Sigmoid colon (tissue), 7 donors: Measurements from ENCODE around the gene KRTAP10-5. TPM values are rescaled to one million over a fixed set of nuclear protein-coding genes. Genes with fewer than 3 reads are reported as not detected.
"Not testable (repeated sequence)": the region's sequence is repeated elsewhere in the genome, so short reads cannot be mapped to it uniquely, and the experiment has no call there.

Experiments
- DNase-seq: peaks from one replicate; pipeline ENCODE4 v3.0.0-alpha.2; 2019
- H3K27ac ChIP-seq, 4 donors: fragments of 200-600 bp; sonication (generic); one replicate each; pipeline ENCODE4 v1.5.1; 2016 to 2019; ENCODE audit warnings: mild to moderate bottlenecking in 1 of 4
- H3K27me3 ChIP-seq, 3 donors: fragments of 200-600 bp; sonication (generic); one replicate each; pipeline ENCODE4 v1.5.1; 2019; ENCODE audit warnings: mild to moderate bottlenecking in 1 of 3
- H3K36me3 ChIP-seq, 4 donors: fragments of 200-600 bp; sonication (generic); one replicate each; pipeline ENCODE4 v1.5.1; 2016 to 2019
- H3K4me1 ChIP-seq, 4 donors: fragments of 200-600 bp; sonication (generic); one replicate each; pipeline ENCODE4 v1.5.1; 2017 to 2019
- H3K4me3 ChIP-seq, 4 donors: fragments of 200-600 bp; sonication (generic); one replicate each; pipeline ENCODE4 v1.5.1; 2017 to 2019; ENCODE audit warnings: mild to moderate bottlenecking in 2 of 4, moderate library complexity in 1 of 4
- H3K9me3 ChIP-seq, 4 donors: fragments of 200-600 bp in 3 of 4; sonication (generic) in 3 of 4; one replicate each; pipeline versions ENCODE4 v1.5.1 to v1.6.1; 2013 to 2019
- CTCF ChIP-seq, 4 experiments: fragments of 450-650 bp in 3 of 4; fragments of 200-600 bp in 1 of 4; IDR thresholded peaks; one replicate each; pipeline ENCODE4 v1.5.1; 2016 to 2019; ENCODE audit warnings: antibody characterized with exemption in 4 of 4, mild to moderate bottlenecking in 3 of 4, moderate library complexity in 2 of 4
- EP300 ChIP-seq, 4 donors: sonication (generic); formaldehyde crosslinking; IDR thresholded peaks; one replicate each; pipeline ENCODE4 v1.6.1; 2017; ENCODE audit warnings: antibody characterized with exemption in 4 of 4
- POLR2A ChIP-seq, 2 donors: fragments of 450-650 bp; IDR thresholded peaks; one replicate each; pipeline ENCODE4 v1.6.1; 2016; ENCODE audit warnings: antibody characterized with exemption in 2 of 2, mild to moderate bottlenecking in 2 of 2, moderate library complexity in 2 of 2
- POLR2AphosphoS5 ChIP-seq, 4 donors: sonication (generic); formaldehyde crosslinking; IDR thresholded peaks; one replicate each; pipeline ENCODE4 v1.6.1; 2017; ENCODE audit warnings: antibody characterized with exemption in 4 of 4
- WGBS, 2 donors: extraction: QIAGEN DNeasy Blood & Tissue Kit; methylation state at CpG; one replicate each; pipeline ENCODE4 v1.1.7; 2013; 5-methylcytosine and 5-hydroxymethylcytosine counted together
- intact Hi-C: fragments of 100-400 bp; cut with DNase I; formaldehyde crosslinking; loops from one replicate; pipeline ENCODE4 v1.15.1; 2023
- polyA plus RNA-seq, 3 donors: library from polyadenylated mRNA; stranded (reverse); fragments of 200-250 nt; gene quantifications; one replicate each; pipeline ENCODE4 v1.2.3, GENCODE V29; 2013
- total RNA-seq, 4 donors: library from RNA; depleted of rRNA; stranded (reverse); fragments of >200 nt; gene quantifications; one replicate each; pipeline ENCODE4 v1.1.0, GENCODE V29; 2016
- donor health status: healthy with polysubstance abuse.
- donor health status: Bipolar disorder and iron deficiency.
- donor health status: healthy.

The KRTAP10-5 gene
- total RNA-seq (not detected), polyA plus RNA-seq (not detected)

GRCh38 chr21:44580231-44580821 is at the start of gene KRTAP10-5:
Gene KRTAP10-5, minus strand, starts transcription at chr21:44580604. Its CDS starts 26 bp downstream, at chr21:44580578.
- DNase-seq, intact Hi-C loops: not testable (repeated sequence)
- WGBS, 2 donors, result 23 to 46% methylated on average over 19 of the region's 19 CpGs

GRCh38 chr21:44628707-44629391 is 48.4 kb upstream of the KRTAP10-5 start:
- no peaks in the 10 kb centered on the region for H3K4me1 ChIP-seq
- TF ChIP-seq POLR2A (IDR thresholded peaks at IDR 0.05) (no peak), EP300 (IDR thresholded peaks at IDR 0.05) (no peak), POLR2AphosphoS5 (IDR thresholded peaks at IDR 0.05) (no peak), CTCF (IDR thresholded peaks at IDR 0.05) (no peak)
- H3K4me3 ChIP-seq, result no peak overlapping the region
- WGBS, 2 donors, result 77 to 81% methylated on average over 18 of the region's 18 CpGs
- peaks cover 0 to 16% (median 3%) of the 10 kb centered on the region in 4 donors for H3K9me3 ChIP-seq
- intact Hi-C loops, result no loop called here
- no peaks in the 10 kb centered on the region for H3K36me3 ChIP-seq
- H3K27me3 ChIP-seq, result peaks cover 0 to 26% (median 13%) of the 10 kb centered on the region in 3 donors
- no peak for DNase-seq
- no peak overlapping the region for H3K27ac ChIP-seq

More at GRCh38 chr21:44580231-44580821, at the start of gene KRTAP10-5:
- H3K9me3 ChIP-seq, H3K4me1 ChIP-seq, H3K27ac ChIP-seq, H3K4me3 ChIP-seq, H3K36me3 ChIP-seq: not testable (repeated sequence)
- peaks cover 0 to 15% (median 6%) of the 10 kb centered on the region in 3 donors for H3K27me3 ChIP-seq

- H3K4me3 ChIP-seq, intact Hi-C loops, H3K4me1 ChIP-seq, H3K27ac ChIP-seq, DNase-seq, H3K36me3 ChIP-seq: not testable (repeated sequence)
- Histone ChIP-seq H3K9me3 (peaks cover 0 to 18% (median 4%) of the 10 kb centered on the region in 4 donors), H3K27me3 (peaks cover 0 to 26% (median 13%) of the 10 kb centered on the region in 3 donors)
- 29 to 47% methylated on average over 15 of the region's 15 CpGs for WGBS, 2 donors
Measured at GRCh38 chr21:44627831-44628233, 47.4 kb upstream of the KRTAP10-5 start.

- H3K36me3 ChIP-seq, intact Hi-C loops, H3K4me1 ChIP-seq, DNase-seq, H3K27ac ChIP-seq, H3K4me3 ChIP-seq: not testable (repeated sequence)
- peaks cover 0 to 26% (median 13%) of the 10 kb centered on the region in 3 donors for H3K27me3 ChIP-seq
- H3K9me3 ChIP-seq, result peaks cover 0 to 16% (median 5%) of the 10 kb centered on the region in 4 donors
- 72 to 79% methylated on average over 20 of the region's 20 CpGs for WGBS, 2 donors
Measured at GRCh38 chr21:44627181-44627822, 46.9 kb upstream of the KRTAP10-5 start.

GRCh38 chr21:44626673-44627143 is 46.3 kb upstream of the KRTAP10-5 start, which contains the start of gene KRTAP10-9:
Gene KRTAP10-9, plus strand, starts transcription at chr21:44627093. Its CDS starts 79 bp downstream, at chr21:44627172.
- H3K9me3 ChIP-seq, result peaks cover 0 to 11% (median 5%) of the 10 kb centered on the region in 4 donors
- 51 to 54% methylated on average over 7 of the region's 7 CpGs for WGBS, 2 donors
- TF ChIP-seq EP300 (IDR thresholded peaks at IDR 0.05) (no peak), POLR2AphosphoS5 (IDR thresholded peaks at IDR 0.05) (no peak), POLR2A (IDR thresholded peaks at IDR 0.05) (no peak)

GRCh38 chr21:44626262-44626661 is 45.9 kb upstream of the KRTAP10-5 start:
- intact Hi-C loops, result no loop called here
- no peak overlapping the region for H3K27ac ChIP-seq
- no peak for DNase-seq
- H3K4me1 ChIP-seq, result no peaks in the 10 kb centered on the region
- no peak for TF ChIP-seq EP300 (IDR thresholded peaks at IDR 0.05)
- no peak for TF ChIP-seq POLR2A (IDR thresholded peaks at IDR 0.05)
- no peak for TF ChIP-seq POLR2AphosphoS5 (IDR thresholded peaks at IDR 0.05)
- no peak for TF ChIP-seq CTCF (IDR thresholded peaks at IDR 0.05)
- WGBS, 2 donors, result 73% methylated on average over 10 of the region's 10 CpGs
- peaks cover 0 to 26% (median 13%) of the 10 kb centered on the region in 3 donors for H3K27me3 ChIP-seq
- peaks cover 0 to 11% (median 5%) of the 10 kb centered on the region in 4 donors for H3K9me3 ChIP-seq
- no peaks in the 10 kb centered on the region for H3K36me3 ChIP-seq
- no peak overlapping the region for H3K4me3 ChIP-seq

More at GRCh38 chr21:44626673-44627143, 46.3 kb upstream of the KRTAP10-5 start, which contains the start of gene KRTAP10-9:
- Histone ChIP-seq H3K27me3 (peaks cover 0 to 26% (median 13%) of the 10 kb centered on the region in 3 donors), H3K27ac (no peak within 1 kb of the TSS), H3K36me3 (no peaks in the 10 kb centered on the region), H3K4me3 (no peak within 1 kb of the TSS), H3K4me1 (no peaks in the 10 kb centered on the region)
- intact Hi-C loops, result no loop called here
- DNase-seq, result no peak
